ENCODE data around the gene GINS2. TPM values are rescaled to one million over a fixed set of nuclear protein-coding genes. Genes with fewer than 3 reads are reported as not detected.

GINS2 gene
- total and polyA plus RNA-seq, 2 of the 4 experiments (the other 2 are of a cell fraction): 12.0 to 13.4 TPM

GRCh38 chr16:85718153-85718477, 29.4 kb upstream of the GINS2 start:
- Histone ChIP-seq H3K4me2 (ENCODE audit: low read depth, low read length) (no peak overlapping the region), H3K14ac (replicated peaks; ENCODE audit: low read depth, low read length) (no peak overlapping the region), H4K8ac (ENCODE audit: low read depth in 2 of 2, low read length in 2 of 2) (no peak overlapping the region), H2BK15ac (ENCODE audit: low read depth, low read length) (no peak overlapping the region), H3K4me1 (ENCODE audit: control insufficient read depth, insufficient read depth, low read length) (peaks cover 3% of the 10 kb centered on the region; the same call in 1 of the 2 replicates), H3K4me3 (ENCODE audit: insufficient read depth, low read depth, low read length) (no peak overlapping the region), H2BK120ac (ENCODE audit: low read depth, low read length) (no peak overlapping the region), H3K27me3 (ENCODE audit: control insufficient read depth, insufficient read depth, low read length) (no peaks in the 10 kb centered on the region; the same call in 1 of the 2 replicates), H4K20me1 (ENCODE audit: insufficient read depth, low read length) (peaks cover 13% of the 10 kb centered on the region), H2AFZ (replicated peaks; ENCODE audit: low read length, poor library complexity) (peak overlapping the region; percentile 75), H2AK9ac (replicated peaks; ENCODE audit: low read depth, low read length, poor library complexity) (peak overlapping the region; percentile 61), H3K79me1 (ENCODE audit: low read depth in 1 of 2, low read length in 2 of 2) (peaks cover 3 to 4% of the 10 kb centered on the region in 2 experiments; a peak in 1 of 4 replicates), H3K9me3 (ENCODE audit: control insufficient read depth, insufficient read depth, low read length) (no peaks in the 10 kb centered on the region), H3K4ac (ENCODE audit: low read depth, low read length) (no peak overlapping the region), H3K36me3 (ENCODE audit: control insufficient read depth, insufficient read depth, low read length) (no peaks in the 10 kb centered on the region), H3K9ac (ENCODE audit: low read depth, low read length) (no peak overlapping the region), H4K5ac (ENCODE audit: low read depth, low read length) (no peak overlapping the region), H3K9me1 (ENCODE audit: insufficient read depth, low read length) (no peaks in the 10 kb centered on the region), H3K56ac (ENCODE audit: extremely low read depth, insufficient read depth, low read length) (no peak overlapping the region), H3K18ac (ENCODE audit: low read depth, low read length) (no peak overlapping the region), H2AK5ac (ENCODE audit: low read depth, low read length) (no peak overlapping the region), H4K91ac (ENCODE audit: insufficient read depth, low read depth, low read length) (no peak overlapping the region), H3K27ac (ENCODE audit: insufficient read depth, low read length) (no peak overlapping the region), H2BK5ac (ENCODE audit: low read depth, low read length, poor library complexity, severe bottlenecking) (no peak overlapping the region), H2BK20ac (ENCODE audit: low read depth, low read length) (no peak overlapping the region), H3K23ac (ENCODE audit: low read depth, low read length) (no peak overlapping the region)
- no TSS peak for BruUV-seq (replicated peaks)
- TF ChIP-seq MAFK (IDR thresholded peaks at IDR 0.05; ENCODE audit: low read depth, low read length) (no peak), SMC3 (IDR thresholded peaks at IDR 0.05; ENCODE audit: low read depth, low read length) (no peak), FOS (IDR thresholded peaks at IDR 0.05; ENCODE audit: low read depth, low read length) (no peak), CTCF (conservative IDR thresholded peaks at IDR 0.05; ENCODE audit: low read depth, low read length) (no peak), MXI1 (IDR thresholded peaks at IDR 0.05; ENCODE audit: borderline replicate concordance, low read depth, low read length) (no peak), ELK1 (IDR thresholded peaks at IDR 0.05; ENCODE audit: borderline replicate concordance, low read depth, low read length) (no peak), CEBPB (IDR thresholded peaks at IDR 0.05; ENCODE audit: low read depth, low read length) (no peak), RFX5 (IDR thresholded peaks at IDR 0.05; ENCODE audit: low read depth, low read length) (no peak), RAD21 (IDR thresholded peaks at IDR 0.05; ENCODE audit: low read length) (no peak), BHLHE40 (IDR thresholded peaks at IDR 0.05; ENCODE audit: low read depth, low read length) (no peak), MAZ (IDR thresholded peaks at IDR 0.05; ENCODE audit: borderline replicate concordance, low read depth, low read length) (no peak), RCOR1 (IDR thresholded peaks at IDR 0.05; ENCODE audit: insufficient replicate concordance, low read length) (no peak), USF2 (IDR thresholded peaks at IDR 0.05; ENCODE audit: low read depth, low read length) (no peak)
- CTCF ChIA-PET: no interaction called here
- in situ Hi-C loops (cut with MboI; ENCODE audit: low sequenced_read_pairs) (loop anchor here (5.0 kb wide), 1 partner anchor 61 kb away; no protein-coding TSS in a partner anchor), intact Hi-C loops (cut with micrococcal nuclease) (loop anchor here (1.0 to 10.0 kb wide), 4 partner anchors 43 to 443 kb away; partner anchors contain the start of genes COX4I1 and EMC8), dilution Hi-C loops (cut with HindIII; ENCODE audit: low sequenced_read_pairs, unreplicated experiment) (no loop called here)
- DNase-seq (no peak), ATAC-seq (ENCODE audit: low read depth) (no peak)
- WGBS, 2 experiments (ENCODE audit: extremely low coverage in 2 of 2, insufficient read length in 1 of 2): 86% methylated on average over 1 of the region's 6 CpGs; no CpG with 5 or more reads in 1 of the 2 experiments
- POLR2A ChIA-PET (ENCODE audit: unreplicated experiment): no interaction called here
